ENCODE measurements around the gene KCNV2. TPM values are rescaled to one million over a fixed set of nuclear protein-coding genes. Genes with fewer than 3 reads are reported as not detected.
"Not testable (repeated sequence)": the region's sequence is repeated elsewhere in the genome, so short reads cannot be mapped to it uniquely, and the experiment has no call there.

Gene KCNV2
- not detected for polyA plus RNA-seq (2012; ENCODE audit: insufficient read depth, insufficient read length)

DNA sequence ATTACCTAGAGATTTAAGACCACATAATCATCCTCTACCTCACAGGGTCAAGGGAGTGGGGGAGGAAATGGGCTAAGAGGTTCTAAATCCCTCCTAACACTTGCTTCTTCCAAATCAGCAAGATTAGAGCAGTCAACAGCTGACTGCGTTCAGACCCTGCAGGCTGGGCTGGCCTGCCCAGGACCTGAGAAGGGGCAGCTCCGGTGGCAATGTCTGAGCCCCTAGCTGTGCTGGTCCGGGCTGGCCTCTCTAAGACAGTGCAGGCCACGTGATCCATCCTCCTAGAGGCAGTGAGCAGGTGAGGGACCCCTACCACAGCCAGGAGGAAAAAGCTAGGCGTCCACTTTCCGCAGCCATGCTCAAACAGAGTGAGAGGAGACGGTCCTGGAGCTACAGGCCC is at the start of gene KCNV2:
Gene KCNV2 (plus strand): TSS at position 126 of the 400 bp plus-strand sequence. CDS start 230 bp downstream, at position 356.
- DNase-seq (ENCODE audit: low read depth, low spot score): no peak
- no peak within 1 kb of the TSS for H3K4me3 ChIP-seq (ENCODE audit: low read length)

GRCh38 chr9:2673161-2673560 is 44.1 kb upstream of the KCNV2 start:
- H3K4me3 ChIP-seq (ENCODE audit: low read length): no peak overlapping the region
- no peak for DNase-seq (ENCODE audit: low read depth, low spot score)

GRCh38 chr9:2674141-2674824 is 43.0 kb upstream of the KCNV2 start:
- H3K4me3 ChIP-seq (ENCODE audit: low read length): no peak overlapping the region
- no peak for DNase-seq (ENCODE audit: low read depth, low spot score)

DNA sequence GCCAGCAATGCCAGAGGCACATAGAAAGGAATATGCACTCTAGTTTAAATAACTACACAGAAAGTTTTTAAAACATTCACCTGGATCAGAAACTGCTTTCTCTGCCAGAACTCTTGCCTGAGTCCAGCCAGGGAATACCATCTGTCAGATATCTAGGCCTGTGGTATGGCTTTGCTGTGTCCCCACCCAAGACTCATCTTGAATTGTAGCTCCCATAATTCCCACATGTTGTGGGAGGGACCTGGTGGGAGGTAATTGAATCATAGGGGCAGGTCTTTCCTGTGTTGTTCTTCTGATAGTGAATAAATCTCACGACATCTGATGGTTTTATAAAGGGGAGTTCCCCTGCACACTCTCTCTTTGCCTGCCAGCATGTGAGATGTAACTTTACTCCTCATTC is 41.5 kb upstream of the KCNV2 start:
- no peak for DNase-seq (ENCODE audit: low read depth, low spot score)
- no peak overlapping the region for H3K4me3 ChIP-seq (ENCODE audit: low read length)

- no peak for DNase-seq (ENCODE audit: low read depth, low spot score)
- H3K4me3 ChIP-seq (ENCODE audit: low read length): no peak overlapping the region
Observed at GRCh38 chr9:2676466-2676865, 40.8 kb upstream of the KCNV2 start.

DNA sequence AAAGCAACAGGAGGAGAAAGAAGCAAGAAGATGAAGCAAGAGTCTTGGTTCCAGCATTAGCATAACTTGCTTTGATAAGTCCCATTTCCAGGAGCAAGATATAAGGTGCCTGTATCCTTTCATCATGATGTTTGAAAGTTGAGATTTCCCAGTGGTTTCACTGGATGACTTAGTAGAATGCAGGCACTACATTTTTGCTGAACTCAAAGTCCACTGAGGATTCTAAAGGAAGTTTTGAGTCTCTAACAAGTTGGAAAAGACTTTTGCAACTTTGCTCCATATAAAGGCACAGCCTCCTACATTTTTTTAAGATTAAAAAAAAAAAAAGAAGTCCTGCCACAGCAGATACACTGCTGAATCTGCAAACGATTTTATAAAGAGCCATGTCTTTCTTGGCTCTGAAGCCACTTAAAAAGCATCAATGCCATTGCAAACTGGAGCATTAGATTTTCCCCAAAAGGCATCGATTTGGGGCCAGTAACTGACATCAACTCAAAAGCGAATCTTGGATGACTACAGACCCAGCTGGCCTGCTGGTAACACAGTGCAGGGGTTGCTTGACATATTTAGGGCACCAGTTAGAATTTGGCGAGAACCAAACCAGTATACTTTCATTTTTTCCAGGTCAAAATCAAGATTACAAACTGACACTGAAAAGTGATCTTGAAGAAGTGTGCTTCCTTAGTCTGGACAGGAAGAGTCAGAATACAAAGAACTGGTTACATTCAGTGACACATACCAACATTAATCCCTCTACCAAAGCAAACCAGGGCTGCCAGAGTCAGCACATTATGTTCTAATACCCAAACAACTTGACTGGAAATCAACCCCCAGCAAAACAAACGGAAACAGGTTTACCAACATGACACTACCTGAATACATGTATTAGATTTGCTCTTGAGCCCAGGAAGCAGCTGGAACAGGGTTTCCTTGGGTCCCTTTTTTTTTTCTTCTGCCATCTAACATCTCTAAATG is 39.1 kb upstream of the KCNV2 start:
- no peak for DNase-seq (ENCODE audit: low read depth, low spot score)
- no peak overlapping the region for H3K4me3 ChIP-seq (ENCODE audit: low read length)

DNA sequence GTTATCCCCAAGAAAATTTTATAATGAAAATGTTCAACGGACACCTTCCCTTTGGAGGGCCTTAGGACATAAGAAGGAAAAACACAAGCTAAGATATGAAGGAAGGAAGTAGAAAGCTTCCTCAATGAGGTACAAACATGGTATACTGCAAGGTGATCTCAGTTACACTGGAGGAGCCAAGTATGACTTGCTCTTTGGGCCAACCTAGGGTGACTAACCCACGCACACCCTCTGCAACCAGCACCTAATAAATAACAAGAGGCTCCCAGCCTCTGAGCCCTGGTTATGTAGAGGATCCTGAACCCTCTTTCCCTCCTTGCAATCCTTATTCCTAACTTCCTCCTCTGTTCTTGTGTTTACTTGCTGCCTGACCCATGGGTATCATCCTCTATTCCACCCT is 38.3 kb upstream of the KCNV2 start:
- DNase-seq (ENCODE audit: low read depth, low spot score): no peak
- H3K4me3 ChIP-seq (ENCODE audit: low read length): no peak overlapping the region

DNA sequence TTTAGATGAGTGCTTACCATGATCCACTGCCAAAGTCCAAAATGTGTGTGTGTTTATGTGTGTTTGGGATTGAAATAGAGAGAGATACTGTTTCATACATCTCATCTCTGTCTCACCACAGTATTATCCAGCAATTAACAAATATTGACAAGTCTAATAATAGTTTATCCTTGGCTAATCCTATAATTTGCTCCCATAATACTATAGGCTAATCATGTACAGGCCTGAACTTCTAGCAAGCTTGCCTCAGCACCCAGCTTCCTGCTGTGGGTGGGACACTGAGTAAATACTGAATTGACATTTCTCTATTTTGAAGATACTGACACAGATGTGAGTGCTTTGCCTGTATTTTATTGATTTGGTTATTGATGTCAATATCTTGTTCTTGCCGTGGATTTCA is 35.3 kb upstream of the KCNV2 start:
- no peak overlapping the region for H3K4me3 ChIP-seq (ENCODE audit: low read length)
- no peak for DNase-seq (ENCODE audit: low read depth, low spot score)

DNA sequence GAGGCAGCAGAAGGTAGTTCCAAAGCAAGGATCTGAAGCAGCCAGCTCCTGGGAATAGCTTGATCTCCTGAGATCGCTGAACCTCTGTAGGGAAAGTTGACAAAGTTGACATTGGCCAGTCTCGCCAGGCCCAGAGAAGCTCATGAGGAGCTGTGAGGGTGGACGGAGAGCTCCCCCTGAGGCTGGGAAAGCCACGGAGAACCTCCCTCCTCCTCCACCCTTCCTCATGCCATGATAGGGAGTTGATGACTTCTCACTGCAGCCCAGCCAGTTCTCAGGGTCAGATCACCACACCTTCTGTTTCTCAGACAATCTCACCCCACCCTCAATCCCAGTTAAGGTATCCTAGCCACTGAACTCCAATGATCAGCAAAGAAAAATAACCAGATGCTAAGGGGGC is 30.4 kb upstream of the KCNV2 start:
- no peak overlapping the region for H3K4me3 ChIP-seq (ENCODE audit: low read length)
- no peak for DNase-seq (ENCODE audit: low read depth, low spot score)

DNA sequence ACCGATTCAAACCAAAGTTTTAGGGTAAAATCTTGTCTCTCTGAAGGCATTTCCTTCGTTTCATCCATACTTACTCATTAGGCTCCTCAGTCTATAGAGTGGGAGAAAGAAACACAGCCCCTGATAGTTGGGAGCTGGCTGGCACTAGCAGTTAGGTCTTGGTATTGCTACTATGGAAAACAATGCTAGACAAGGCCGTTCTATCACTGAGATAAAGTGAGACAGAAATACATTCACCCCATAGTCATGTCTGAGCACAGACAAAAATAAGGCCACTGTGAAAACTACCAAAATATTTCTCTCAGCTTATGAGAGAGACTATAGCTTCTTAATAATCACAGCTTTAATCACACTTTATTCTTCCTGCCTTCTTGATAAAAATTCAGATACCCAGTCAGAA is 28.7 kb upstream of the KCNV2 start:
- DNase-seq (ENCODE audit: low read depth, low spot score): no peak

GRCh38 chr9:2691212-2691611 is 26.1 kb upstream of the KCNV2 start:
- DNase-seq (ENCODE audit: low read depth, low spot score): no peak
- no peak overlapping the region for H3K4me3 ChIP-seq (ENCODE audit: low read length)

More for the DNA sequence above, 28.7 kb upstream of the KCNV2 start:
- H3K4me3 ChIP-seq (ENCODE audit: low read length): no peak overlapping the region

DNA sequence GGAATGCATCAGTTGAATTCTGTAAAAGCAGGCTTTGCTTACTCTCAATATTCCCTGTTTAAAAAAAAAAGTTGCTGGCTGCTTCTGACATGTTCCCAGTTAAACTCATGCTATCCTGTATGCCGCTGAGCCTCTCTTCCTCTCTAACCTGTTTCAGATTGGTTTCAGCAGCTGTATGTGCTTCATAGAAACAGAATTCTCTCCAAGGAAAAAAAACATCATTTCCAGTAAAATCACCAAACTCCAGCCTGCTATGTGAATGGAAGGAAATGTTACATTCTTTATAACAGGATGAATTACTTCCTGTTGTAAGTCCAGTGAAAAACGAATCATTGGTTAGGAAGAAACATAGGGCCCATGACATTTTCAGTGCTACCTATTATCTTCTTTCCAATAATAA is 25.7 kb upstream of the KCNV2 start:
- no peak overlapping the region for H3K4me3 ChIP-seq (ENCODE audit: low read length)
- no peak for DNase-seq (ENCODE audit: low read depth, low spot score)

GRCh38 chr9:2693056-2693455 is 24.3 kb upstream of the KCNV2 start:
- no peak for DNase-seq (ENCODE audit: low read depth, low spot score)
- no peak overlapping the region for H3K4me3 ChIP-seq (ENCODE audit: low read length)

DNA sequence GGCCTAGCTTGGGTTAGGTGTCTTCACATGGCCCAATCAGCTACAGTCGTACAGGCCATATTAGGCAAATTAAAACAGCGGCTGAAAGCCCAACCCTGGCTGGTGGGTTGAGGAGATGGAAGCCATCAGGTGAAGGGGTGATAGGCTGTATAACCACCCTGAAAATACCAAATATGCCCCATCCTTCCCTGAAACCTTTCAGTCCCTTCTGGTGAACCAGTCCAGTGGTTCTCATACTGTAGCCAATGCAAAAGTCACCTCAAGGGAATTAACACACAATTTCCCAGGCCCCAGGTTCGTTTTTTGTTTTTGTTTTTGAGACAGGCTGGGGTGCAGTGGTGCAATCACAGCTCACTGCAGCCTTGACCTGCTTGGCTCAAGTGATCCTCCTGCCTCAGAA is 19.8 kb upstream of the KCNV2 start:
- no peak overlapping the region for H3K4me3 ChIP-seq (ENCODE audit: low read length)
- DNase-seq (ENCODE audit: low read depth, low spot score): no peak

- H3K4me3 ChIP-seq (ENCODE audit: low read length): no peak overlapping the region
- no peak for DNase-seq (ENCODE audit: low read depth, low spot score)
Observed at GRCh38 chr9:2700398-2700797, 16.9 kb upstream of the KCNV2 start.

DNA sequence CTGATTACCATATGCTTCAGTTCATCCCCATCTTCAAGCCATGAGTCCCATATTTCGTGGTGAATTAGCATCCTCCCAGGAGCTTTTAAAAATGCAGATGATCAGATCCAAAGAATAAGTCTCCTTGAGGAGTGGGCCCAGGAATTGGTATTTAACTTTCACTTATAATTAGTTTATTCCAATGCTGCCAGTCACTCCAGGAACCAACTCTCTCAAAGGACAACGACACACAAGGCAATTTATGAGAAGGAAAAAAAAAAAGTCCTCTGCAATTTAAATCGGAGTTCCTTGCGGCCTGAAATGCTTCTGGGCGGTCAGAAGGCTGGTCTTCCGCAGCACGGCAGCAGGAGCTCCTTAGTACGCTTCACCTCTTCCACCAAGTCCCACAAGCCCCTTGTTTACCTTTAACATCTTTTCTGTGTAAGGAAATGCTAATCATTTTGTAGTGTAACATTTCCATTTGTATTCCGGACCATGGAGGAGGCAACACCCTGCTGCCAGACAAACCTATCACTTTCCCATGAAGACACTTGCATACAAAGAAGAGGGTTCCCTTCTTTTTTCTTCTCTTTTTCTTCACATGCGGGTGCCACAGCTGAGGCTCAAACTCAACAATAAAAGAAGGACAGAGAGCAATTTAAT is 16.3 kb upstream of the KCNV2 start:
- no peak overlapping the region for H3K4me3 ChIP-seq (ENCODE audit: low read length)
- no peak for DNase-seq (ENCODE audit: low read depth, low spot score)

- H3K4me3 ChIP-seq (ENCODE audit: low read length): no peak overlapping the region
- DNase-seq (ENCODE audit: low read depth, low spot score): no peak
Observed at GRCh38 chr9:2704504-2704903, 12.8 kb upstream of the KCNV2 start.

DNA sequence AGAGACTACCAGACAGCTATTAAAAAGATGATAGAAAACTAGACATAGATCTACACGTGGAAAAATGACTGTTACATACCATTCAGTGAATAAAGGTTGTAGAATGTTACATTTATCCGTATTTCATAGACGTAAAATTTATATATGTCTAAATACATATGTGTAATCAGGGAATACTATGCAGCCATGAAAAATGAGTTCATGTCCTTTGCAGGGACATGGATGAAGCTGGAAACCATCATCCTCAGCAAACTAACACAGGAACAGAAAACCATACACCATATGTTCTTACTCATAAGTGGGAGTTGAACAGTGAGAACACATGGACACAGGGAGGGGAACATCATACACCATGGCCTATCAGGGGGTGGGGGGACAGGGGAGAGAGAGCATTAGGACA is 10.1 kb upstream of the KCNV2 start:
- not testable (repeated sequence) for DNase-seq (ENCODE audit: low read depth, low spot score); H3K4me3 ChIP-seq (ENCODE audit: low read length)

- no peak for DNase-seq (ENCODE audit: low read depth, low spot score)
- no peak overlapping the region for H3K4me3 ChIP-seq (ENCODE audit: low read length)
Observed at GRCh38 chr9:2709645-2710101, 7.6 kb upstream of the KCNV2 start.

- no peak for DNase-seq (ENCODE audit: low read depth, low spot score)
- no peak overlapping the region for H3K4me3 ChIP-seq (ENCODE audit: low read length)
Observed at GRCh38 chr9:2711716-2712115, 5.6 kb upstream of the KCNV2 start.
